ES-I3 (cell line): ENCODE measurements around the gene CDC42BPG.

Experiments
- H3K36me3 ChIP-seq: 2 replicates; pipeline ENCODE4 v1.6.1; 2013; ENCODE audit warnings: mild to moderate bottlenecking, low read length, control low read depth, moderate library complexity; ENCODE audit not compliant: insufficient read depth
- H3K4me1 ChIP-seq: 2 replicates; pipeline ENCODE4 v1.6.1; 2013; ENCODE audit warnings: mild to moderate bottlenecking, control low read depth, low read length; ENCODE audit not compliant: insufficient read depth
- H3K9ac ChIP-seq: 2 replicates; pipeline ENCODE4 v1.6.1; 2013; ENCODE audit warnings: low read depth, mild to moderate bottlenecking, low read length, moderate library complexity
- H3K9me3 ChIP-seq: 2 replicates; pipeline ENCODE4 v1.6.1; 2013; ENCODE audit warnings: mild to moderate bottlenecking, low read length, moderate library complexity; ENCODE audit not compliant: control insufficient read depth, insufficient read depth

Gene CDC42BPG

GRCh38 chr11:64885367-64886286 is 41.2 kb upstream of the CDC42BPG start:
- H3K9ac ChIP-seq: no peak overlapping the region
- H3K9me3 ChIP-seq: no peaks in the 10 kb centered on the region
- H3K4me1 ChIP-seq: peaks cover 16% of the 10 kb centered on the region; the same call in 1 of the 2 replicates
- no peaks in the 10 kb centered on the region for H3K36me3 ChIP-seq

- no peaks in the 10 kb centered on the region for H3K9me3 ChIP-seq
- H3K9ac ChIP-seq: no peak overlapping the region
- H3K4me1 ChIP-seq: peaks cover 12% of the 10 kb centered on the region; the same call in 1 of the 2 replicates
- H3K36me3 ChIP-seq: no peaks in the 10 kb centered on the region
Observed at GRCh38 chr11:64884019-64884418, 39.6 kb upstream of the CDC42BPG start.

- Histone ChIP-seq H3K4me1 (peaks cover 8% of the 10 kb centered on the region; the same call in 1 of the 2 replicates), H3K9ac (no peak overlapping the region)
Observed at GRCh38 chr11:64883575-64883974, 39.1 kb upstream of the CDC42BPG start.

GRCh38 chr11:64882243-64882642 is 37.8 kb upstream of the CDC42BPG start:
- Histone ChIP-seq H3K4me1 (peaks cover 2% of the 10 kb centered on the region; the same call in 1 of the 2 replicates), H3K9me3 (no peaks in the 10 kb centered on the region), H3K9ac (no peak overlapping the region), H3K36me3 (no peaks in the 10 kb centered on the region)

More at GRCh38 chr11:64883575-64883974, 39.1 kb upstream of the CDC42BPG start:
- Histone ChIP-seq H3K36me3 (no peaks in the 10 kb centered on the region), H3K9me3 (no peaks in the 10 kb centered on the region)

DNA sequence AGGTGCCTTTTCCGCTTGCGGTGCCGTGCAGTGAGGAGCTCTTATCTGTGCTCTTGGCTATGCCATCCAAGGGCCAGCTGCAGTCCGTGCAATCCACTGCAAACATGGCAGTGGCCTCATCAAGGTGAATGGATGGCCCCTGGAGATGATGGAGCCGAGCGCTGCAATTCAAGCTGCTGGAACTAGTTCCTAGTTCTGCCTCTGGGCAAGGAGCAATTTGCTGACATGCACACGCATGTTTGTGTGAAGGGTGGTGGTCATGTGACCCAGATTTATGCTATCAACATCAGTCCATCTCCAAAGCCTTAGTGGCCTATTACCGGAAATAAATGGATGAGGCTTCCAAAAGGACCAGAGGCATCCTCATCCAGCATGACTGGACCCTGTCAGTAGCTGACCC is 37.0 kb upstream of the CDC42BPG start:
- Histone ChIP-seq H3K9me3 (no peaks in the 10 kb centered on the region), H3K9ac (no peak overlapping the region), H3K36me3 (no peaks in the 10 kb centered on the region), H3K4me1 (peaks cover 7% of the 10 kb centered on the region; the same call in 1 of the 2 replicates)

DNA sequence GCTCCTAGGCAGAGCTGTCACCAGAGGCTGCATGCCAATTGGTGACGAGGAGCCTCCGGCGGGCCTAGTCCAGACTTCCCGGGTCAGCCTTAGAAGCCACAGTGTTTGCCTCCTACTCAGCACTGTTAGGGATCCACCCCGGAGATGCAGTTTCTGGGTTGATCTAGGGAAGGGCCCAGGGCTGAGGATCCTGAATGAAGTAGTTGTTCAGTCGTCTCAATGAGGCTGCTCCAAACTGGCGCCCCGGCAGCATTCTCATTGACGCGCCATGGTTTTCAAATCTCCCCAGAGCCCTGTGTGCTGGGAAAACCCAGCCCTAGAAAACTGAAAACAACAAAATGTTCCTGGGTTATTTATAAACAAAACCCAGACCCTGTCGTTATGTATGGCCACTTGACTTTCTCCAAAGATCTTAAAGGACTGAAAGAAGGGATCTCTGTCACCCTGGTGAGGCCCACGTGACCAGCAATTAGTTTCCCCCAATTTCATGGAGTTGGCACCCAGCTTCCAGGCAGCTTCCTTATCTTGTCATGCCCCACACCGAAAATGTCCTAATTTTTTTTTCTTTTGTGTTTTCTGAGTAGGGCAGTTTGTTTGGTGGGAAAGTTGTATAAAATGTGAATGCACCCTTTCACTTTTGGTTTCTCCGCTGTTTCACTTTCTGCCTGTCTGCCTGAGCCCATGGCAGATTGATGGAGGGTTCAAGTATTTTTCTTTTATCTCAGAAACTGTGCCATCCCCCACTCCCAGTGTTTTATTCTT is 36.0 kb upstream of the CDC42BPG start:
- Histone ChIP-seq H3K4me1 (peaks cover 11% of the 10 kb centered on the region; the same call in 1 of the 2 replicates), H3K36me3 (no peaks in the 10 kb centered on the region), H3K9me3 (no peaks in the 10 kb centered on the region), H3K9ac (no peak overlapping the region)

DNA sequence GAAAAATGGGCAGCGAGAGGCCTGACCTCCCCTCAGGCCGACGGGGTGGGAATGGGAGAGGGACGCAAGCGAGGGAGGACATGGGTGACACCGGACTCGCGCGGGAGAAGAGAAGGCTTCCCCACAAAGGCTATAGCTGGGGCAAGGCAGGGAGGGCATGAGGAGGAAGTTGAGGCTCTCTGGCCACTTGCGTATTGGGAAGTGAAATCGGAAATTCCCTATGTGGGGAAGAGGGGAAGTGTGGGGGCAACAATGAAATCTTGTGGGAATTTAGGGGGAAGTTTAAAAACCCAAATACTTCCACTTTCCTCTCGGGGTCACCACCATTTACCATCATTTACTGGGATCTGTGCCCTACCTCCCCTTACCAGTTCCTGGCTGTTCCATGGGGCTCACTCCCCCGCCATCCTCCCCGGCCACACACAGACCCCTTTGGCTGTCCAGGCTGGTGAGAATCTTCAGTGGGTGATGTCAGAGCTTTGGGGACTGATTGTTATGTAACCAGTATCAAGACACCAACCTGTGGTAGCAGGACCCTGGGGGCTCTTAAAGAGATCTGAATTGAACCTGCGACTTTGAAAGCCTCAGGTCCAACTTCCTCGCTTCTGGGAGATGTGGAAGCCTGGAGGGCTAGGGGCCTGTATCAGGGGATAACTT is 34.9 kb upstream of the CDC42BPG start:
- Histone ChIP-seq H3K9ac (peak overlapping the region; percentile 87), H3K36me3 (no peaks in the 10 kb centered on the region), H3K9me3 (no peaks in the 10 kb centered on the region), H3K4me1 (peaks cover 11% of the 10 kb centered on the region; the same call in 1 of the 2 replicates)

DNA sequence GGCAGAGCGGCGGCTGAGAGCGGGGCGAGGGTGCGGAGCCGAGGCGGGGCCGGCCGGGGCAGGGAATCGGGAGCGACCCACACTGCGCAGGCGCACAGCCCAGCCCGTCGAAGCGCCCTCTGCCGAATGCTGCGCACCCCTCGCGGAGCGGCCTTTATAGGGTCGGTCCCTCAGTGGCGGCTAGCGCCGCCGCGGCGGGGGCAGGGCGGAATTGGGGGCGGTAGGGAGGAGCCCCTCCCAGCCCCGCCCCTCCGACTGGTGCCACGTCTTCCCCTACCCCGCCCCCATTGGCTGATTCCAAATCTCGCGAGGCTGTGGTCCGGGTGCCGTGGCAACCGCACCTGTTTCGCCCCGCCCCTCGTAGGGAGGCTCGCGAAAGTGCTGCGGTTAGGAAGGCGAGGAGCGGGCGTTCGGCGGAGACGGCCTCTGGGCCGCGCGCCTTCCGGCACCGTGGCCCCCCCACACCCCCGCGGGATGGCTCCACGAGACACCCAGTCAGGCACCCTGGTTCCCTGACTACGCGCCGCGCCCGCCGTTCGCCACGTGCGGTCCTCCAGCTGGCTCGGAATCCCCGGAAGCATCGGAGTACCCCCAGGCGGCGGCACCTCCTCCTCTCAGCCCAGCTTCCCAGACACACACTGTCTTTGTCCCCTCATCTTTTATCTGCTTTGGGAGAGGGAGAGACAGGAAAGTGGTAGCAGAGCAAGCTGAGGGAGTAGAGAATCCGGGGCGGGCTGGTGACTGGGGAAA is 34.2 kb upstream of the CDC42BPG start, which contains the start of gene EHD1:
TSS of gene EHD1 (minus strand) at position 128 of the 750 bp plus-strand sequence. CDS start 157 bp downstream, outside the sequence.
- peaks cover 11% of the 10 kb centered on the region; the same call in 1 of the 2 replicates for H3K4me1 ChIP-seq
- H3K36me3 ChIP-seq: no peaks in the 10 kb centered on the region
- H3K9ac ChIP-seq: peak within 1 kb of the TSS; percentile 87
- H3K9me3 ChIP-seq: no peaks in the 10 kb centered on the region

- Histone ChIP-seq H3K9me3 (no peaks in the 10 kb centered on the region), H3K36me3 (0 out of 2 replicates have a peak, but pooled peaks cover under 1% of the 10 kb centered on the region), H3K4me1 (peaks cover 11% of the 10 kb centered on the region; the same call in 1 of the 2 replicates), H3K9ac (peak overlapping the region; percentile 82)
Observed at GRCh38 chr11:64878223-64878493, 33.7 kb upstream of the CDC42BPG start.

GRCh38 chr11:64877390-64878222 is 33.2 kb upstream of the CDC42BPG start:
- Histone ChIP-seq H3K9me3 (no peaks in the 10 kb centered on the region), H3K36me3 (0 out of 2 replicates have a peak, but pooled peaks cover 2% of the 10 kb centered on the region), H3K9ac (peak overlapping the region; percentile 82), H3K4me1 (peaks cover 11% of the 10 kb centered on the region; the same call in 1 of the 2 replicates)

GRCh38 chr11:64876835-64877341 is 32.4 kb upstream of the CDC42BPG start:
- Histone ChIP-seq H3K9me3 (no peaks in the 10 kb centered on the region), H3K36me3 (0 out of 2 replicates have a peak, but pooled peaks cover 2% of the 10 kb centered on the region), H3K4me1 (peaks cover 11% of the 10 kb centered on the region; the same call in 1 of the 2 replicates), H3K9ac (peak overlapping the region; percentile 82; the same call in 1 of the 2 replicates)

DNA sequence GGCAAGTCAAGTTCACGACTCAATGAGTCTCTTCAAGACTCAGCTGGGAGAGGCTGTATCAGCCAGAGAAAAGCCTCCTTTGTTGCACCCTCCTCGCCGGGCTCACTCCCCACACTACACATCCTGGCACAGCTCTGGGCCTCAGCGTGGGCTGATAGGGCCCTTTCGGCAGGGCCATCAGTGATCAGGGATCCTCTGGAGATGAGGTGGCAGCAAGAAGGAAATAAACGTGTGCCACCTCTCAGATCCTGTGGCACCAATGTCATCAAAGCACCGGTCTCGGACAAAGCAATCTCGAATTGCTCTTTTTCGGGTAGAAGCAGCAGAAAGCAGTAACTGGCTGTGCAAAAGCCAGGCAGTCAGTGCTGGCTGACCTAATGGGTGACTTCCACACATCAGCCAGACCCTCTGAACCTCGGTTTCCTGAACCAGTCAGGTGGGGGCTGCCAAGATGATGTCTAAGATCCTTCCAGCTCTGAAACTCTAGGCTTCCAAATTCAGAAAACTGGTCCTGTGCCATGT is 31.8 kb upstream of the CDC42BPG start:
- Histone ChIP-seq H3K36me3 (0 out of 2 replicates have a peak, but pooled peaks cover 5% of the 10 kb centered on the region), H3K9me3 (no peaks in the 10 kb centered on the region), H3K4me1 (peaks cover 11% of the 10 kb centered on the region; the same call in 1 of the 2 replicates)

More for the DNA sequence above, 31.8 kb upstream of the CDC42BPG start:
- H3K9ac ChIP-seq: no peak overlapping the region
